Endothelial cell of umbilical vein (primary cell): ENCODE data around the gene ERVK3-1. TPM values are rescaled to one million over a fixed set of nuclear protein-coding genes. Genes with fewer than 3 reads are reported as not detected.

Experiments
- BruUV-seq: library from RNA; stranded (reverse); fragments of 400-500 nt; replicated peaks from 2 replicates; lab custom pipeline; 2021; lab: Mats Ljungman, UMichigan
- CTCF ChIA-PET: fragments of 300-600, 350-600 bp; sonication (Branson Sonifier 250); formaldehyde crosslinking; loops from one replicate; lab custom pipeline; 2021; ENCODE audit warnings: antibody characterized with exemption, inconsistent platforms; lab: Charles Lee
- POLR2A ChIA-PET: fragments of 300-600, 350-600 bp; sonication (Branson Sonifier 250); formaldehyde crosslinking; loops from one replicate; lab custom pipeline; 2021; ENCODE audit warnings: antibody characterized with exemption, inconsistent platforms; lab: Charles Lee
- DNase-seq: peaks from one replicate; pipeline ENCODE4 v3.0.0-alpha.2; 2011; ENCODE audit warnings: low read depth, low spot score
- FAIRE-seq: peaks from 2 replicates; lab custom pipeline; 2011; peaks lifted over from hg19 to GRCh38; lab: Jason Lieb, UNC
- H2AFZ ChIP-seq: 2 replicates; pipeline ENCODE4 v1.6.0; 2012; ENCODE audit warnings: low read depth, low read length, control low read depth, inconsistent platforms
- H3K27ac ChIP-seq: 2 replicates; pipeline ENCODE4 v1.5.1; 2011; ENCODE audit warnings: low read depth, mild to moderate bottlenecking, control low read depth, low read length, moderate library complexity; ENCODE audit not compliant: insufficient read depth
- H3K27me3 ChIP-seq, 2 experiments: 2 replicates each; pipeline versions ENCODE4 v1.6.0 to v1.6.1; 2011; ENCODE audit warnings: low read length in 2 of 2, mixed read lengths in 1 of 2; ENCODE audit not compliant: control insufficient read depth in 2 of 2, insufficient read depth in 2 of 2
- H3K36me3 ChIP-seq, 2 experiments: 2 replicates in 1 of 2; 3 replicates in 1 of 2; pipeline ENCODE4 v1.5.1; 2011; ENCODE audit warnings: low read length in 2 of 2, mild to moderate bottlenecking in 1 of 2, moderate library complexity in 1 of 2; ENCODE audit not compliant: control insufficient read depth in 2 of 2, insufficient read depth in 2 of 2; ENCODE audit errors: extremely low read depth in 1 of 2
- H3K4me1 ChIP-seq: 3 replicates; pipeline ENCODE4 v1.5.1; 2011; ENCODE audit warnings: mild to moderate bottlenecking, low read length; ENCODE audit not compliant: control insufficient read depth, insufficient read depth; ENCODE audit errors: extremely low read depth
- H3K4me2 ChIP-seq: 2 replicates; pipeline ENCODE4 v1.6.1; 2011; ENCODE audit warnings: low read length, control low read depth, mixed read lengths; ENCODE audit not compliant: insufficient read depth
- H3K4me3 ChIP-seq, 3 experiments: fragments of 200-600 bp in 1 of 3; sonication (generic), shearing (Covaris generic) in 1 of 3; replicated peaks in 1 of 3; 2 replicates each; pipeline ENCODE4 v1.5.1; 2011 to 2016; ENCODE audit warnings: control low read depth in 3 of 3, low read length in 3 of 3, mild to moderate bottlenecking in 2 of 3, inconsistent platforms in 1 of 3, low read depth in 1 of 3, moderate library complexity in 1 of 3; ENCODE audit not compliant: insufficient read depth in 1 of 3
- H3K79me2 ChIP-seq: 2 replicates; pipeline ENCODE4 v1.6.0; 2012; ENCODE audit warnings: low read length, inconsistent platforms; ENCODE audit not compliant: control insufficient read depth, insufficient read depth
- H3K9ac ChIP-seq: replicated peaks from 2 replicates; pipeline ENCODE3; 2011; ENCODE audit warnings: low read length, control low read depth; ENCODE audit not compliant: insufficient read depth; ENCODE audit errors: extremely low read depth
- H3K9me1 ChIP-seq: replicated peaks from 3 replicates; pipeline ENCODE4 v1.6.0; 2011; ENCODE audit warnings: mild to moderate bottlenecking, low read length; ENCODE audit not compliant: control insufficient read depth, insufficient read depth; ENCODE audit errors: extremely low read depth
- H3K9me3 ChIP-seq: replicated peaks from 2 replicates; pipeline ENCODE4 v1.5.1; 2012; ENCODE audit warnings: low read length, inconsistent platforms; ENCODE audit not compliant: control insufficient read depth, insufficient read depth
- H4K20me1 ChIP-seq: replicated peaks from 2 replicates; pipeline ENCODE3; 2011; ENCODE audit warnings: mild to moderate bottlenecking, low read length; ENCODE audit not compliant: control insufficient read depth, insufficient read depth; ENCODE audit errors: extremely low read depth
- EZH2 ChIP-seq: IDR thresholded peaks from 2 replicates; pipeline ENCODE4 v1.6.1; 2012; ENCODE audit warnings: borderline replicate concordance, low read depth, mild to moderate bottlenecking, moderate library complexity, low read length, inconsistent platforms; ENCODE audit not compliant: severe bottlenecking
- FOS ChIP-seq: IDR thresholded peaks from 2 replicates; pipeline ENCODE4 v1.6.1; 2011; ENCODE audit warnings: mild to moderate bottlenecking, low read length, moderate library complexity, borderline replicate concordance; ENCODE audit not compliant: insufficient read depth
- GATA2 ChIP-seq: IDR thresholded peaks from 2 replicates; pipeline ENCODE4 v1.7.0; 2011; ENCODE audit warnings: low read depth, mild to moderate bottlenecking, moderate library complexity, mixed read lengths, low read length; ENCODE audit not compliant: insufficient read length, insufficient read depth
- JUN ChIP-seq: IDR thresholded peaks from 2 replicates; pipeline ENCODE4 v1.6.1; 2011; ENCODE audit warnings: borderline replicate concordance, low read depth; ENCODE audit not compliant: insufficient read length, insufficient read depth
- MYC ChIP-seq: IDR thresholded peaks from one replicate; pipeline ENCODE4 v1.6.1; 2011; ENCODE audit warnings: mild to moderate bottlenecking, low read depth, low read length
- POLR2A ChIP-seq: IDR thresholded peaks from 2 replicates; pipeline ENCODE4 v1.6.1; 2012; ENCODE audit warnings: low read depth, mild to moderate bottlenecking, control low read depth, low read length
- POLR2AphosphoS5 ChIP-seq: IDR thresholded peaks from 2 replicates; pipeline ENCODE4 v1.6.1; 2012; ENCODE audit warnings: low read depth, mild to moderate bottlenecking, control low read depth, low read length, moderate library complexity; ENCODE audit not compliant: insufficient read depth
- dilution Hi-C: fragments of 300-500 bp; cut with MboI; formaldehyde crosslinking; loops from one replicate; pipeline ENCODE4 v1.15.0; 2019; ENCODE audit warnings: low sequenced_read_pairs; ENCODE audit not compliant: extremely low pct_ligation_motif_present
- intact Hi-C: fragments of 100-400 bp; cut with micrococcal nuclease; formaldehyde crosslinking; loops from one replicate; pipeline ENCODE4 v1.10.0; 2022
- polyA plus RNA-seq, 4 experiments: library from polyadenylated mRNA; depleted of rRNA in 3 of 4; stranded (reverse) in 3 of 4; unstranded in 1 of 4; fragments of >200 nt; gene quantifications; 2 replicates each; pipeline versions ENCODE4 v1.2.1 to v1.2.3, GENCODE V29; 2011 to 2012; ENCODE audit warnings: missing spikeins in 1 of 4
- total RNA-seq: library from RNA; stranded (reverse); gene quantifications from 2 replicates; pipeline ENCODE4 v1.2.3, GENCODE V29; 2021
- TF ChIP-seq, protein P1 (sequence below): IDR thresholded peaks from 2 replicates; pipeline ENCODE4 v1.6.1; 2011; ENCODE audit not compliant: insufficient read depth, insufficient read length
- TF ChIP-seq, protein P2 (sequence below), 2 donors: IDR thresholded peaks; 1 replicate in 1 of 2; 2 replicates in 1 of 2; pipeline ENCODE4 v1.5.1; 2011; ENCODE audit warnings: low read length in 2 of 2, mild to moderate bottlenecking in 2 of 2, moderate library complexity in 2 of 2, control low read depth in 1 of 2, inconsistent platforms in 1 of 2, low read depth in 1 of 2; ENCODE audit not compliant: insufficient read depth in 1 of 2; ENCODE audit errors: extremely low read depth in 1 of 2

Gene ERVK3-1
- total and polyA plus RNA-seq, 2 donors (not counting 3 experiments of a cell fraction or from before 2014, with no cell fraction given): 25.8 to 29.3 TPM

DNA sequence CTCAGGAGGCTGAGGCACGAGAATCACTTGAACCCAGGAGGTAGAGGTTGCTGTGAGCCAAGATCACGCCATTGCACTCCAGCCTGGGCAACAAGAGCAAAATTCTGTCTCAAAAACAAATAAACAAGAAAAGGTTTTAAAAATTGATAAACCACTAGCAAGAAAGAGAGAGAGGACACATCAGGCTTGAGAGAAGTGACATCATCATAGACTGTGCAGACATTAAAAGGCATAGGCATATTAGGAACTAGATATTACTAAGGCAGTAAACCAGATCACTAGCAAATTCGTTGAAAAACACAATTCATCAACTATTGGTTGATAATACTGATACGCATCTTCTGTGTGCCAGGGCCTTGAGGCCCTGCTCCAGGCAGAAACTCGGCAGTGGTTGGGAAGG, 40.4 kb downstream of the ERVK3-1 start:
- CTCF ChIA-PET: no interaction called here
- Histone ChIP-seq H3K9ac (no peak overlapping the region), H3K4me2 (no peak overlapping the region), H3K4me1 (peaks cover 5% of the 10 kb centered on the region), H3K9me3 (no peaks in the 10 kb centered on the region), H3K4me3 (no peak overlapping the region), H3K79me2 (no peaks in the 10 kb centered on the region), H3K9me1 (no peaks in the 10 kb centered on the region), H2AFZ (no peak overlapping the region), H3K27ac (no peak overlapping the region), H3K36me3 (no peaks in the 10 kb centered on the region), H3K27me3 (peaks cover 16 to 40% of the 10 kb centered on the region in 2 experiments), H4K20me1 (no peaks in the 10 kb centered on the region)
- intact Hi-C loops: no loop called here
- no TSS peak for BruUV-seq
- POLR2A ChIA-PET: no interaction called here
- DNase-seq: no peak
- dilution Hi-C loops: no loop called here
- FAIRE-seq: no peak
- TF ChIP-seq, protein P1, sequence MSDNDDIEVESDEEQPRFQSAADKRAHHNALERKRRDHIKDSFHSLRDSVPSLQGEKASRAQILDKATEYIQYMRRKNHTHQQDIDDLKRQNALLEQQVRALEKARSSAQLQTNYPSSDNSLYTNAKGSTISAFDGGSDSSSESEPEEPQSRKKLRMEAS: no peak
- no peak for TF ChIP-seq POLR2A
- no peak for TF ChIP-seq JUN
- no peak for TF ChIP-seq FOS
- TF ChIP-seq, protein P2, sequence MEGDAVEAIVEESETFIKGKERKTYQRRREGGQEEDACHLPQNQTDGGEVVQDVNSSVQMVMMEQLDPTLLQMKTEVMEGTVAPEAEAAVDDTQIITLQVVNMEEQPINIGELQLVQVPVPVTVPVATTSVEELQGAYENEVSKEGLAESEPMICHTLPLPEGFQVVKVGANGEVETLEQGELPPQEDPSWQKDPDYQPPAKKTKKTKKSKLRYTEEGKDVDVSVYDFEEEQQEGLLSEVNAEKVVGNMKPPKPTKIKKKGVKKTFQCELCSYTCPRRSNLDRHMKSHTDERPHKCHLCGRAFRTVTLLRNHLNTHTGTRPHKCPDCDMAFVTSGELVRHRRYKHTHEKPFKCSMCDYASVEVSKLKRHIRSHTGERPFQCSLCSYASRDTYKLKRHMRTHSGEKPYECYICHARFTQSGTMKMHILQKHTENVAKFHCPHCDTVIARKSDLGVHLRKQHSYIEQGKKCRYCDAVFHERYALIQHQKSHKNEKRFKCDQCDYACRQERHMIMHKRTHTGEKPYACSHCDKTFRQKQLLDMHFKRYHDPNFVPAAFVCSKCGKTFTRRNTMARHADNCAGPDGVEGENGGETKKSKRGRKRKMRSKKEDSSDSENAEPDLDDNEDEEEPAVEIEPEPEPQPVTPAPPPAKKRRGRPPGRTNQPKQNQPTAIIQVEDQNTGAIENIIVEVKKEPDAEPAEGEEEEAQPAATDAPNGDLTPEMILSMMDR (IDR thresholded peaks at IDR 0.05; ENCODE audit: extremely low read depth in 1 of 2, insufficient read depth in 1 of 2, low read depth in 1 of 2, low read length in 2 of 2): no peak
- no peak for TF ChIP-seq EZH2
- TF ChIP-seq POLR2AphosphoS5: no peak
- no peak for TF ChIP-seq GATA2
- no peak for TF ChIP-seq MYC
